Vagina (tissue), 2 donors: Measurements from ENCODE around the gene RASGRP1. TPM values are rescaled to one million over a fixed set of nuclear protein-coding genes. Genes with fewer than 3 reads are reported as not detected.

Experiments
- DNase-seq, 2 donors: peaks; one replicate each; pipeline ENCODE4 v3.0.0-alpha.2; 2017; ENCODE audit errors: extremely low spot score in 2 of 2
- H3K27ac ChIP-seq: fragments of 200-600 bp; sonication (generic); one replicate; pipeline ENCODE4 v1.5.1; 2019
- H3K27me3 ChIP-seq: fragments of 200-600 bp; sonication (generic); one replicate; pipeline ENCODE4 v1.5.1; 2019
- H3K36me3 ChIP-seq, 2 donors: fragments of 200-600 bp; sonication (generic); one replicate each; pipeline ENCODE4 v1.5.1; 2017 to 2019
- H3K4me1 ChIP-seq: fragments of 200-600 bp; sonication (generic); one replicate; pipeline ENCODE4 v1.5.1; 2019
- H3K4me3 ChIP-seq, 2 donors: fragments of 200-600 bp; sonication (generic); 1 replicate in 1 of 2; 2 replicates in 1 of 2; pipeline ENCODE4 v1.5.1; 2016 to 2019
- H3K9me3 ChIP-seq: fragments of 200-600 bp; sonication (generic); one replicate; pipeline ENCODE4 v1.5.1; 2019
- CTCF ChIP-seq, 3 experiments: fragments of 450-650 bp in 2 of 3; fragments of 200-600 bp in 1 of 3; sonication (generic) in 1 of 3; IDR thresholded peaks; one replicate each; pipeline ENCODE4 v1.5.1; 2017 to 2019; ENCODE audit warnings: antibody characterized with exemption in 3 of 3, mild to moderate bottlenecking in 2 of 3, moderate library complexity in 2 of 3
- POLR2A ChIP-seq, 2 donors: fragments of 450-650 bp; IDR thresholded peaks; one replicate each; pipeline ENCODE4 v1.6.1; 2017; ENCODE audit warnings: antibody characterized with exemption in 2 of 2, mild to moderate bottlenecking in 2 of 2, moderate library complexity in 2 of 2
- POLR2AphosphoS5 ChIP-seq, 2 donors: sonication (generic); formaldehyde crosslinking; IDR thresholded peaks; one replicate each; pipeline ENCODE4 v1.9.0; 2017; ENCODE audit warnings: antibody characterized with exemption in 2 of 2, mild to moderate bottlenecking in 2 of 2, low read depth in 1 of 2; ENCODE audit not compliant: insufficient read depth in 1 of 2
- intact Hi-C: fragments of 100-400 bp; cut with DNase I; formaldehyde crosslinking; loops from one replicate; pipeline ENCODE4 v1.15.1; 2023
- total RNA-seq: library from RNA; depleted of rRNA; stranded (reverse); fragments of >200 nt; gene quantifications from one replicate; pipeline ENCODE4 v1.2.3, GENCODE V29; 2016

Gene RASGRP1
- total RNA-seq, 1 donor from 2014 or later = 8.8 TPM

GRCh38 chr15:38520035-38520434 is 44.6 kb downstream of the RASGRP1 start:
- intact Hi-C loops = no loop called here
- Histone ChIP-seq H3K4me3 (no peak overlapping the region), H3K9me3 (no peaks in the 10 kb centered on the region), H3K27me3 (no peaks in the 10 kb centered on the region), H3K4me1 (no peaks in the 10 kb centered on the region), H3K36me3 (no peaks in the 10 kb centered on the region), H3K27ac (no peak overlapping the region)
- no peak for DNase-seq
- TF ChIP-seq POLR2AphosphoS5 (IDR thresholded peaks at IDR 0.05; ENCODE audit: insufficient read depth in 1 of 2, low read depth in 1 of 2) (no peak), CTCF (IDR thresholded peaks at IDR 0.05) (no peak), POLR2A (IDR thresholded peaks at IDR 0.05) (no peak)

- no peak for DNase-seq
- Histone ChIP-seq H3K4me3 (no peak overlapping the region), H3K4me1 (no peaks in the 10 kb centered on the region), H3K36me3 (no peaks in the 10 kb centered on the region), H3K27me3 (no peaks in the 10 kb centered on the region), H3K9me3 (no peaks in the 10 kb centered on the region), H3K27ac (no peak overlapping the region)
- intact Hi-C loops = no loop called here
- TF ChIP-seq POLR2A (IDR thresholded peaks at IDR 0.05) (no peak), CTCF (IDR thresholded peaks at IDR 0.05) (no peak), POLR2AphosphoS5 (IDR thresholded peaks at IDR 0.05; ENCODE audit: insufficient read depth in 1 of 2, low read depth in 1 of 2) (no peak)
Measured at GRCh38 chr15:38518084-38518483, 46.5 kb downstream of the RASGRP1 start.

DNA sequence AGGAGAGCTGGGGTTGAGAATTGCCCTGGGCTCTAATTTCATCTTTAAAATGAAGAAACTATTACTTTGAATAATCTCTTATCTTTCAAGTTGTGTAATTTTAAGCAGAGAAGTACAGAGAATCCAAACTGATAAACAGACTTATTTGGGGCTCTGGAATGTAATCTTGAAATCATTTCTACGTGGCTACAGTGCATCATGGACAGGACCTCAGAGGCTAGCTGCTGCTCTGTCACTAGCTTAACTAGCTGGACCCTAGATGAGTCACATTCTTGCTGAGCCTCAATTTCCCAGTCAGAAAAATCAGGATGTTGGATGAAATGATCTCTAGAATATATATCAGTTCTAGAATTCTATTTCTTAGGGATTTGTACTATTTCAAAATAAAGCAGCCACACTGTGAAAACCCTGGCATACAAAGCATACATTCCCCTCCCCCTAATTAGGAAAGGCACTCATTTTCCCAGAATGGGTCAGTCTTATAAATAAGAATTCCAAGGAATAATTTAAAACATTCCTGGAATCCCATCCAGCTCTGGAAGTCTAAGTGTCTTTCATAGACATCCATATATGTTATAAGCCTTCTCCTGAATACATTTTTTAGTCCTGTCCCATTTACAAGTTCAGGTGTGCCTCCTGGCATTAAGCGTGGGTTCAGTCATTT is 47.2 kb downstream of the RASGRP1 start:
- no peak overlapping the region for H3K4me3 ChIP-seq
- no peaks in the 10 kb centered on the region for H3K9me3 ChIP-seq
- DNase-seq = no peak
- H3K27me3 ChIP-seq = no peaks in the 10 kb centered on the region
- intact Hi-C loops = no loop called here
- no peak for TF ChIP-seq POLR2AphosphoS5 (IDR thresholded peaks at IDR 0.05; ENCODE audit: insufficient read depth in 1 of 2, low read depth in 1 of 2)
- TF ChIP-seq POLR2A (IDR thresholded peaks at IDR 0.05) = no peak
- TF ChIP-seq CTCF (IDR thresholded peaks at IDR 0.05) = no peak
- H3K27ac ChIP-seq = no peak overlapping the region
- no peaks in the 10 kb centered on the region for H3K36me3 ChIP-seq
- no peaks in the 10 kb centered on the region for H3K4me1 ChIP-seq

- intact Hi-C loops = no loop called here
- Histone ChIP-seq H3K27ac (no peak overlapping the region), H3K27me3 (no peaks in the 10 kb centered on the region), H3K4me1 (no peaks in the 10 kb centered on the region), H3K4me3 (no peak overlapping the region), H3K9me3 (no peaks in the 10 kb centered on the region), H3K36me3 (no peaks in the 10 kb centered on the region)
- TF ChIP-seq CTCF (IDR thresholded peaks at IDR 0.05) = no peak
- no peak for TF ChIP-seq POLR2A (IDR thresholded peaks at IDR 0.05)
- no peak for DNase-seq
Measured at GRCh38 chr15:38516626-38517025, 48.0 kb downstream of the RASGRP1 start.

DNA sequence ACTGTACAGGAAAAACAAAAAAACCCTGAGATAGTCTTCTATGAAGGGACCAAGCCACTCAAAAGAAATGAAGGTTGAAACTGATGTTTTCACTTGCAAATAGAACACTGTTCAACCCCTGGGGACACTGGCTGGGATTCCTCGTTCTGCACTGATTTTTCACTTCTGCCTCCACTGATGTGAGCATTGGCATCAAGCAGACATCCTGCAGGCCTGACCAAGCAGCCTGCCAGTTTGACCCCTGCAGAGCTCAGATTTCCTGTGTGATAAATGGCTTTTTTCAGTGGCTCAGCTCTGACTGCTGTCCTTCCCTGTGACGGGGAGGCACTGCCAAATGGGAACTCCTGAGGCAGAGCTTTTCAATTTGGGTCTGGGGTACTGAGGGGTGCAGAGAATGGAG is 50.0 kb downstream of the RASGRP1 start:
- H3K36me3 ChIP-seq = no peaks in the 10 kb centered on the region
- no peaks in the 10 kb centered on the region for H3K27me3 ChIP-seq
- intact Hi-C loops = no loop called here
- H3K9me3 ChIP-seq = no peaks in the 10 kb centered on the region
- H3K4me3 ChIP-seq = no peak overlapping the region
- H3K4me1 ChIP-seq = no peaks in the 10 kb centered on the region
- no peak for DNase-seq
- no peak overlapping the region for H3K27ac ChIP-seq
- no peak for TF ChIP-seq CTCF (IDR thresholded peaks at IDR 0.05)
- TF ChIP-seq POLR2AphosphoS5 (IDR thresholded peaks at IDR 0.05; ENCODE audit: insufficient read depth in 1 of 2, low read depth in 1 of 2) = no peak
- no peak for TF ChIP-seq POLR2A (IDR thresholded peaks at IDR 0.05)
